ENCODE measurements around the gene PAK3.

PAK3 gene

DNA sequence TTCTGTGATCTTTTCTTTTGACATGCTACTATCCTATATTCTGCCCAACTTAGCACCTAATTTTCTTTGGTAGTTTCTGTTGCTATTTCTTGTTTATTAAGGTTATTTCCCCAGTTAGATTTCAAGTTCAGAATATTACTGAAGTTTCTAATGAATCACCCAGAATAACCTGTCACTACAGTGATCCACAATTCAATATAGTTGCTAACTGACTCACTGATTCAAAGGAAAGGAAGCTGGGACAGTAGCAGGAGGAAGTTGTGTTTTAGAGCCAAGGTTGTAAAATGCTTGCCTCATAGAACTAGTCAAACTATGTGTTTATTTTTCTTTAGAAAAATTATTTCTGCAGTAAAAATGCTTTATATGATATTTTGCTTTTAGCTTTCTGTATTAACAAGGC lies 37.4 kb downstream of the PAK3 start:
- no peak for DNase-seq

DNA sequence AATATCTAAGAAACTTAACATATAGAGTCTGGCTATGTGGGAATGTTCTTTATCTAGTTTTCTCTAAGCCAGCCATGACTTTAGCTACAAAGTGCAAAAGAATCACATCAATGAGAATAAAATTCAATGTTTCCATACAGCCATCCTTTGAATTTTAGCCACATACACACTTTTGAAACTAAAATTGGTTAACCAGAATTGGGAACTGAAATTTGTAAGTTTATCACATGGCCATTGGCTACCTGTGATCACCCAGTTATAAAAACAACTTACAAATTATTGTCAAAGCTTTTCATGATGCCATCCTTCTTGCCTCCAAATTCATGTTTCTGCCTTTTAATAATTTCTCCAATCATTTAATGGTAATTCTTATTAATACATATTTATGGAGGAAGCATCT lies 49.9 kb downstream of the PAK3 start:
- no peak for DNase-seq

DNA sequence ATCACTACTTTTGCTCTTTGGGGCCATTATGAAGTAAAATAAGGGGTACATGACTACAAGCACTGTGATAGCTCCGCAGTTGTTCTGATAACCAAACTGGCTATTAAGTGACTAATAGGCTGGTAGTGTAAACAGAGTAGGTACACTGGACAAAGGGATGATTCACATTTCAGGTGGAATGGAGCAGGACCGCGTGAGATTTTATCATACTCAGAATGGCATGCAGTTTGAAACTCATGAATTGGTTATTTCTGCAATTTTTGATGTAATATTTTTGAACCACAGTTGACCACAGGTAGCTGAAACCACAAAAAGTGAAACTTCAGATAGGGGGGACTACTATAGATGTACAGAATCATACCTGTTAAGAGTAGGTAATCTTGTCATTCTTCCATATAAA lies 55.8 kb downstream of the PAK3 start:
- no peak for DNase-seq

DNA sequence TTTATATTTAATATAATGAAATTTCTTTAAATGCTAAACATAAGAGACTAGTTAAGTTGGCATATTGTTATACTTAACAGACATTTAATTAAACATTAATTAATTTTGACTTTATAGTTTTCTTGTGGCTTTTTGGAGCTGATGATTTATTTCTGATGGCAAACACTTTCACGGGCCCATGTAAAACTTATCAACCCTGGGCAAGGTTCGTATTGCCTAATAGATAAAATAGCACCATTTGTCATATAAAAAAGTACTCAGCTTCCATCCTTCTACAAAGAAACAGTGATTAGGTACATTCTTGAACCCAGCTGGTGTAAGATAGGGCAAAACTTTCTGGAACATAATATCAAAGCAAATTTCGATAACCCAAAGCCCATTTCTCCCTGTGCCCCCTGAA lies 63.2 kb downstream of the PAK3 start:
- DNase-seq: no peak

DNA sequence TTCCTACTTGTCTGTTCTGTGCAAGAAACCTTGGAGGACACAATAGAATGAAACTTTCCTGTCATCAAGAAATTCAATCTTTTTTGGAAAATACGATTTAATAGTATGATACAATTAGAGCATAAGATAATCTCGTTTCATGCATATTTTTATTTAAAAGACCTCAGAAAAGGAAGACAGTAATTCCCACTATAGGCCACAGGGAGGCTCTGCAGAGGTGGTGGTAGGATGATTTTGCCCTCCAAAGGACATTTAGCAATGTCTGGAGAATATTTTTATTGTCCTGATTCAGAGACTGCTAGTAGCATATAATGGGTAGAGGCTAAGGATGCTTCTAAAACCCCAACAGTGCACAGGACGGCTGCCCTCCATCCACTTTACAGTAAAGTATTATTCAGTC lies 68.7 kb downstream of the PAK3 start:
- no peak for DNase-seq

DNA sequence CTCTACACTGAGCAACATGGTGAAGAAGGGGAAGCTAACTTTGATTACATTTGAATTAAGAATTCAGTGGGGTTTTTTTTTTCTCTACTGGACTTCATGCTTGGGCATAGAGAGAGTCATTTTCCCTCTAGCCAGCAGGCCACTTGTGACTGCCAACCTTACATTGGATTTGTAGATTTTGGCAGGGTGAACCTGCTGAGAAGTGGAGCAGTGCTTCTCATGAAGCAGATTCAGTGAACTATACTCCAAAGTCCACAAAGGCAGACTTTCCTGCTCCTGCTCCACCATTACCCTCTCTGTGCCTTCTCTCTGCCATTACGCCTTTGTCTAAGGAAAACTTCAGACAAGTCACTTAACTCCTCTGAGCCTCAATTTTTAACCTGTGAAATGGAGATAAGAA lies 69.9 kb downstream of the PAK3 start:
- no peak for DNase-seq

DNA sequence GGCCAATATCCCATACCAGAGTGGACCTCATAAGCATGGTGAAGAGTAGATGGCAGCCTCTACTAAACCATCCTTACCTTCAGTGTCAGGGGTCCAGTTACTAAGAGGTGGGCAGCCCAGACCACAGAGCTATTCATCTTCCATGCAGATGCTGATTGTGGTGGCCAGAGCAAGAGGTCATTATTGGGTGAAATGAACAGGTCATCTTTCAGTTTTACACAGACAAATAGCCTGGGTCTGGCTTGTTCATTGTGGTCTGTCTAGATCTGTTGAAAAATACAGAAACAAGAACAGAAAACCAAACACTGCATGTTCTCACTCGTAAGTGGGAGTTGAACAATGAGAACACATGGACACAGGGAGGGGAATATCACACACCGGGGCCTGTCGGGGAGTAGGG lies 71.3 kb downstream of the PAK3 start:
- DNase-seq: no peak

DNA sequence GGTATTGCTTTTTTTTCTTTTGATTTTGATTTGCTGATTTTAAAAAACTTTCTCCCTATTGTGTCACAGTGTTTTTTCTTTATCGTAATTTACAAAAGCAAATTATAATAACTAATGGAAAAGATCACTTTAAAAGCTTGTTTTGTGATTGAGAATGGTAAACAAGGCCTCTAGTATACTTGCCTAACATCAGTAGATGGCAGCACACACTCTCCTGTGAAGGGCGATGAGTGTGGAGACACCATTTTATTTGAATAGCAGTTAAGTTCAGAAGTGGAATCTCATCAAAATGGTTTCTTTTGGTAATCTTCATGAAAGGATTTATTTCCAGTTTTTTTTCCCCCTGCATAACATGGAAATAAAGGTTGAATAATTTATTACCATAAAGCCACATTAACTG lies 72.3 kb downstream of the PAK3 start:
- no peak for DNase-seq

DNA sequence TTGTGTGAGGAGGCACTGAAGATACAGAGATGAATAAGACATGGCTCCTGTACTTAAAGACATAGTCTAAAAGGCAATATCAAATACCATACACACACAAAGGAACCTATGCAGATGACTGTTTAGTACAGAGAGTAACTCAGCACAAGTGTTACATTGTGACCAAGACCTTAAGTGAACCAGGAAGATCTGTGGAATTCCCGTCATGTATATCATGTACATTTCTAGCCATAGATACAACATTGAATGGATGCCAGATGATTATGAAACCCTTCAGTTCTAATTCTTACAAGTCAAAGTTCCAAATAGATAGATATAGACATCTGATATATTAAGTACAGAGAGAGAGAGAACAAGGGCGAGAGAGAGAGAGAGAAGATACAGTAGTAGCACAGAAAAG lies 73.2 kb downstream of the PAK3 start:
- no peak for DNase-seq

DNA sequence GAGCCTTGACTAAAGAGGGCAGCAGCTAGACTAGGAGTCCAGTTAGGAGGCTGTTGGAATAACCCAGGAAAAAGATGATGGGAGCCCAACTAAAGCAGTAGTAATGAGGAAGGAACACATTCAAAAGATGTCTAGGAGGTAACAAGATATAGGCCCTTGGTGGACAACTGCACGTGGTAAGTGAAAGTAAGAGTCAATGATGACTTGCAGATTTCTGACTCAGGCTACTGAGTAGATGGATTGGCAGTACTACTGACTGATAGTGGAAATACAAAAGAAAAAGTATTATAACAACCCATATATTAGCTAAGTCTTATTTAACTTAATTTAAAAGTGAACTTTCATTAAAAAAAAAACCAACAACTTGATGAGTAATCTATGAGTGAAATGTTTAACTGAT lies 74.0 kb downstream of the PAK3 start:
- no peak for DNase-seq

DNA sequence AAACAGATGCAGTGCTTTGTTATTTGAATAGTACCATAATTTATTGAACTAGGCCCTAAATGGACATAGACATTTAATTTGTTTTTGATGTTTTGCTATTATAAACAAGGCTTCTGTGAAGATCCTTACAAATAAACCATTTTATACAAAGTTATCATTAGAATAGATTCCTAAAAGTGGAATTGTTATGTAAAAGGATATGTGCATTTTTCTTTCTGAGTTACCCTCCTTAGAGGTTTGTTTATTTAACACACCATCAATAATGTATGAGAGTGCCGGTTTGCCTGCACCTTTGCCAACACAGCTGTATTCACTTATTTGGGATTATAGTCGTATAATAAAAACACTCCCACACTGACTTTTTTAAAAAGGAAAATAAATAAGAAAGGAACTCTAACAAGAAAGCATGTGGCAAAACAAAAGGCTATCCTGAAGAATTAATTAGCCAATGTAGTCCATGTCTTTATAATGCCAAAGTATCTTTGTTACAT lies 84.8 kb downstream of the PAK3 start:
- no peak for DNase-seq

DNA sequence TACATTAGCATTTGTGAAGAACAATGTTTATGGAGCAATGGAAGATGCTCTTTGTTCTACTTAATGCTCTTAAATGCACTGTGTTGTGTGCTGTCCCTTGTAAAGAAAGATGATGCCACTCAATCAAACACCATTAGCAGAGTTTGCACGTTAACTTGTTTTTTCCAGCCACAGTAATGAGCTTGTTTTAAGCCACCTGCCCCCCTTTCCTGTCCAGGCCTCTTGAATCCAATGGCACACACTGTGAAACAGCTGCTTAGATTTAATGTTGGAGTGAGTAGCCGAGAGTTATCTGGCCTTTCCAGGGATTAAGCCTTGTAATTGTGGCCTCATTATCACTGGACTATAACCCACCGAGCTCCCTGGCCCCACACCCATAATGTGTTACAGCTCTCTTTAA lies 86.0 kb downstream of the PAK3 start:
- DNase-seq: no peak

DNA sequence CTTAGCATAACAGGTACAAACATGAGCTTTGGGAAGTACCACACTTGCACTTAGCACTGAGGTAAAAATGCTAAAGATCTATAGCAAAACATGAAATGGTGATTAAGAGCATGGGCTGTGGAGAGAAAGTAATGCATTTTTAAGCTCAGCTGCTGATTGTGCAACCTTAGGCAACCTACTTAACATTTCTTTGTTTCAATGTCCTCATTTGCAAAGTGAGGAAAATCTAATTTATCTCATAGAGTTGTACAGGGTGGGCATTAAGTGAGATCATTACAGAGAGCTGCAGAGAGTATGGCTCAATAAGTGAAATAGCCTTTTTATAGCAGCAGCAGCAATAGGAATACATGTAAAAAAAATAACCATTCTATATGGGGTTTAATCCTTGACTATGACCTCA lies 87.0 kb downstream of the PAK3 start:
- no peak for DNase-seq

DNA sequence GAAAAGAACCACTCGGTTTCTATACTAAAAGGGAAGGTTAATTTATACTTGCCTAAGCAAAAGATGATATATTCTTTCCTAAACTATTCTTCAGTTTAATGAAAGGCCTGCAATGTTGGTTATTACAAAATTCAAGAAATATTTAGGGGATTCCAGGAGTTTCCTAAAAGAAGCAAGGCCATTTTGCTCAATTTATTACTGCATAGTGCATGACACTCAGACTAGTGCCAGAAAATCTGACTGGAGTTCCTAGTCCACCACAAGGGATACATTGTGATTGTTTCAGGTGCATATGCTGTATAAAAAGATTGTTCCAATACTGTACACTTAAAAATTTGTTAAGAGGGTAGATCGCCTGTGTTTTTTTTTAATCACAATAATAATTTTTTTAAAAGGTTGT lies 95.6 kb downstream of the PAK3 start:
- no peak for DNase-seq

DNA sequence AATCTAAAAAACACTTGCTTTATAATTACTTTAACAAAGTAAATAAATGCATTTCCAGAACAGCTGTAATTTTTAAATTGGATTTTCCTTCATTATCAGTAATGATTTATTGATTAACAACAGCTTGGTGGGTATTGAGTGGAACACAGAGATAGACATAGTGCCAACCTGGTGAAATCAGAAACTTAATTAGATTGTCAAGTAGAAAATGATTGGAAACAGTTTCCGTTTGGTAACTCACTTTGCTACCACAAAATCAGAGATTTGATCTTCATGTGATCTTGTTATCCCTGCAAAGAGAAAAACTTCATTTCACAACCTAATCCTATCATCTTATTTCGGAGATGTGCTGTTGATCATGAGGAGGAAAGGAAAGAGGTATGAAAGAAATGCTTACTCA lies 103.5 kb downstream of the PAK3 start:
- DNase-seq: no peak

DNA sequence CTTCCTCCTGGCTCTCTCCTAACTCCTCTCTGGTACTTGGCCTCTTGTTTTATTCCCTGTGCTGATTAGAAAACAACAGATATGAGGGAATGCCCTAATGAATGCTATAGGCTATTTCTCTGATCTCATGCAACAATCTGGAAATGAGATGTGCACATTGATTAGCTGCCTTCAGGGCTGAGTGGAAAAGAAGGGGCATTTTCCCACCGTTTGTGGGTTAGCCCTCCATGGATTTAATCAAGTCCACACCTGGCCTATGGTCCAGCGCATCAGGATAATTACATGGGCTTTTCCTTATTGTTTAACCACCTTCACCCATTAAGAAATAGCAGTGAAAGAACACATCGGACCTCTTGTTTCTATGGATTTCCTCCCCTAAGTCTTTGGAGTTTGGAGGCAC lies 104.3 kb downstream of the PAK3 start:
- DNase-seq: no peak

DNA sequence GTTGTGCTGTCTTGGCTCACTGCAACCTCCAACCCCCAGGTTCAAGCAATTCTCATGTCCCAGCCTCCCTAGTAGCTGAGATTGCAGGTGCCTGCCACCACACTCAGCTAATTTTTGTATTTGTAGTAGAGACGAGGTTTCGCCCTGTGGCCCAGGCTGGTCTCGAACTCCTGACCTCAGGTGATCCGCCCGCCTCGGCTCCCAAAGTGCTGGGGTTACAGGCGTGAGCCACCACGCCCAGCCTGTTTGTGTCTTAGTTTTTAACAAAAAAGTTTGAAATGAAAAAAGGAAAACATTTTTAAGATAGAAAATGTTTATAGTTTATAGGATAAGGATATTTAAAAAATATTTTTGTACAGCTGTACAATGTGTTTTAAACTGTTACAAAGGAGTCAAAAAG lies 111.9 kb downstream of the PAK3 start:
- no peak for DNase-seq

DNA sequence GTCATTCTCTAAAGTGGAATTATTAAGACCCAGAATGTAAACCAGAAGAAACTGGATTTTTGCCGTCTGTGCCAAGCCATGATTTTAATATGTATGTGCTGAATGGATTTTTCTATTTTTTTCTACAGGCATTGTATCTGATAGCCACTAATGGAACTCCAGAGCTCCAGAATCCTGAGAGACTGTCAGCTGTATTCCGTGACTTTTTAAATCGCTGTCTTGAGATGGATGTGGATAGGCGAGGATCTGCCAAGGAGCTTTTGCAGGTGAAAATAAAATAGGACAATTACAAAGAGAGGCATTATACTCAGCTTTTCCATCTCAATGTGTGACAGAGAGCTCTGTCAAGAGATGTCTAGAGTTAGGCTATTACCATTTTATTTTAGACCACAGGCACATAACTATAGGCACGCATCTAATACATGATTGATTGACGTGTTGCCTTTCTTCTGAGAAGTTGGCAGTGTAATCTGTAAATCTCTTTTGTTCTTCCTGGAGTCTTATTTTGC lies 120.4 kb downstream of the PAK3 start:
- DNase-seq: no peak

DNA sequence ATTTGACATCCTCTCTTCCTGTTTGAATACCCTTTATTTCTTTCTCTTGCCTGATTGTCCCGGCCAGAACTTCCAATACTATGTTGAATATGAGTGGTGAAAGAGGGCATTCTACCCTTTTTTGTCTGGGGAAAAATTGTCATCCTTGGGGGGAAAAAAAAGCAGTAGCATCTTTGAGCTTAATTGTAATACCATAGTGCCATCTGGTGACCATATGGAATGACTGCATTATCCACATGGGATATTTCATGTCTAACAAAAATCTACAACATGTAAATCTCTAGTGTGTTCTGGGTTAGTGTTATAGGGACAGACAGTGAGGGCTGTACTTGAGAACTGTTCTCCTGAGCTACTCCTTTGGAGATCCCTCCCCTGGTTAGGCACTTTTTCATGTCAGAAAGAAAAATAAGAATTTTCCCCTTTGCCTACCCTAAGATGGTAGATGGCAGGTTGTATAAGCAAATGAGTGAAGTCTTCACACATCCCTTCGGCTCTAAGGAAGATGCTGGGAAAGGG lies 148.3 kb downstream of the PAK3 start:
- DNase-seq: no peak

DNA sequence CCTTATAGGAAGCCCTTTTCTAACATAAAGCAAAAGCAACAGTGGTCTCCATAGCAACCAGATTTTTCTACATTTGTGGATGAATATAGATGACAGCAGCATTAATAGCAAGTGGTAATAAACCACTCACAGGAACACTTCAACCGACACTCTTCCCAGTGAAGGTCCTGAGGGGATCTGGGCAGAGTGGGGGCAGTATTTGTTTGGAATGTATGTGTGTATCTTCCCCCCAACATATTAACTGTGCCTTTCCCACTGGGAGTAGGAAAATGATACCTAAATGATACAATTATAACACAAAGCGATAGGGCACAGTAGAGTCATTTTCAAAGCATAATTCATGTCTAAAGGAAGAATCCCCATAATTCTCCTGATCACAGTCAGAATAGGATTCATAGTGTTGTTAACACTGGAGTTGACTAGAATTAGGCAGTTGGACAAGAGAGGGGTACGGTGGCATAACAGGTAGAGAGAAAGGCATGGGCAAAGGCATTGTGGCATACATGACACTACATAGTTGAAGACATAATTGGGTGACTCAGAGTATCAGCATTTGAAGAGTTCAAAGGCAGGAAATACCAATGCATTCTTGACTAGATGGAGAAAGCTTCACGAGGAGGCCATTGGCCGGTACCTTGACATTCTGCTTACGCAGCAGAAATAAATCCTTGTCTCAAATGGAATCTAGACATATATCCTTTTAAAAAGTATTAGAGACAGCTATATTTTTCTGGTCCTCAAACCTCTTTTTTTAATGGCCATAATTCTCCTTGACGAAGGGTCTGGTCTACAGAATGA lies 159.1 kb downstream of the PAK3 start:
- no peak for DNase-seq

DNA sequence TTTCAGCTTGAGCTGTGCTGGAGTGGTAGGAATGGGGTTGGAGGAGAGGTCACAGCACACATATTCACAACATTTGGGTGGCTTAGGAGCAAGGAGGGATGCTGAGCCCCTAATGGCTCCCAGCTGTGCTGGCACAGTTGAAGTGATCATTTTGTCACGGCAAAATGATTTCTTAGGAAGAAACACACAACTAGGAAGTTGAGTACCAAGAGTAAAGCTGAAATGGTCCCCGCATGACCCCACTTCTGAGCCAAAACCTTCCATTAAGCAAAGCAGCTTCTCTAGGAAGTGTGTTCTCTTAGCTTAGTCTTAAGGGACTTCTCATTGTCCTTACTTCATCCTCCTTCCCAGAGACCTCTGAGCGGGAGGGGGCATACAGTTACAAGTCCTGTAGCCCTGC lies 161.7 kb downstream of the PAK3 start:
- DNase-seq: no peak

DNA sequence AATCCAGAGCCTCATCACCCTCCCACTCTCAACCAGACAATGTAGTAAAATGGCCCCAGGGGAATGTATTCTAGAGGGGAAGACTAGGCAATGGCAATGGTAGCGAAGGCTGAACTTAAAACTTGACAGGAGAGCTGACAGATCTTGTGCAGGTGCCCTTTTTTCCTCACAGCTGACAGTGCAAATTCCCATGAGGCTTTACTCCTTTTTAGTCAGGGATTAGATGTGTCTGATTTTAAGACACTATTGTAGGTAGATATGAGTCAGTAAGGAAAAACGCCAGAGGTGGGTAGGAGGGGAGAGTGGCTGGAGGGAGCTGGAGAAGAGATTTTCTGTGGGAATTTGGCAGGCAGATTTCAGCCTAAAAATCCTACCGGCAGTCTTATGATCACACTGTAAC lies 163.6 kb downstream of the PAK3 start:
- DNase-seq: no peak

DNA sequence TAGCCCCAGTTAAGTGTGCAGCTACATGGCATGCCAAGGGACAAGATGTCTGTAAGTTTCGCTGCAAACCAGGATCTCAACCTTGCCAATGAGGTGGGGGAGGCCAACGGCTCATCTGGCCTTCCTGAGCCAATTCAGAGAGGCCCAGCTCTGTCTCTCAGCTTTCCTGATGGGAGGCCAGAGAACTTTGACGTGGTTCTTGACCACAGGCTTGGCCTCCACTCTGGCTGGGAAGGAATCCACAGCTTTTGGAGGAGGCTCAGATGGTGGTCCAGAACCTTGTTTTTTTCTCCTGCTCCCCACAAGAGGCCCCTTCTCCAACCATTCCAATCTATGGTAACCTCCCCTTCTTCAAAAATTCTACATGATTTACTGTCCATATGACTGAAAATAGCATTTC lies 164.5 kb downstream of the PAK3 start:
- DNase-seq: no peak

DNA sequence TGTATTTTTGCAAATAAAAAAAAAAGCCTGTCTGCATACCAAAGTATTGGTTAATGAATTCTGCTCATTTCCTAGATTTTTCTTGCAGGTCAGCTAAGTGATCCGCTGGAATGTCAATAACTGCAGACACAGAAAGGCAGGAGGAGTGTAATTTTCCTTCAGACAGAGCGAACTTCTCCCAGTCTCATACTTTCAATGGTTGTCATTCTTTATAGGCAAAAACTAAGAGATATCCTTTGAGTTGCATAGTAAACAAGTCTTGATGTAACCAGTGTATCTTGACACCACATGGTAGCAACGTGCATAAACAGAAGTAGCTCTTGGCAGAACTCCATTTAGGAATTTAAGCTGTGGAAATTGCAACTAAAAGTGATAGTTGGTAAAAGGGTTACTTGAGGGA lies 166.1 kb downstream of the PAK3 start:
- no peak for DNase-seq

DNA sequence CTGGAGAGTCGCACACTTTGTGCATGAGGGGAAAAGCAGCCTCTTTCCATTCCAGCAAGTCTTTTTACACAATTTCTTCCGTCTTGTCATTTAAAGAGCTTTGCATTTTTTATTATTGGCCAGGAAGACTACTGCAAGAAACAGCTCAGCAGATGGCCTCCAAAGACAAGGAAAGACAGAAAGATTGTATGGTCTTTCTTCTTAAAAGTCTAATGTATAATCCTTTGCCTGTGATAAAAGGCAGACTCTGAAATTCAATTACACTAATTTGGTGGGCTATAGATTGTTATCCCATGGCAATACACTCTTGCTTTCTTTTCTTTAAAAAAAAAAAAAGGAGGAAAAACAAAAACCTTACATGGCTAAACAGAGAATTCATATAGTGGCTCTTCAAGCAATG lies 168.4 kb downstream of the PAK3 start:
- DNase-seq: no peak
